ENCODE results near the gene TUBD1.
"Not testable (repeated sequence)": the region's sequence is repeated elsewhere in the genome, so short reads cannot be mapped to it uniquely, and the experiment has no call there.

The TUBD1 gene, protein sequence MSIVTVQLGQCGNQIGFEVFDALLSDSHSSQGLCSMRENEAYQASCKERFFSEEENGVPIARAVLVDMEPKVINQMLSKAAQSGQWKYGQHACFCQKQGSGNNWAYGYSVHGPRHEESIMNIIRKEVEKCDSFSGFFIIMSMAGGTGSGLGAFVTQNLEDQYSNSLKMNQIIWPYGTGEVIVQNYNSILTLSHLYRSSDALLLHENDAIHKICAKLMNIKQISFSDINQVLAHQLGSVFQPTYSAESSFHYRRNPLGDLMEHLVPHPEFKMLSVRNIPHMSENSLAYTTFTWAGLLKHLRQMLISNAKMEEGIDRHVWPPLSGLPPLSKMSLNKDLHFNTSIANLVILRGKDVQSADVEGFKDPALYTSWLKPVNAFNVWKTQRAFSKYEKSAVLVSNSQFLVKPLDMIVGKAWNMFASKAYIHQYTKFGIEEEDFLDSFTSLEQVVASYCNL

DNA sequence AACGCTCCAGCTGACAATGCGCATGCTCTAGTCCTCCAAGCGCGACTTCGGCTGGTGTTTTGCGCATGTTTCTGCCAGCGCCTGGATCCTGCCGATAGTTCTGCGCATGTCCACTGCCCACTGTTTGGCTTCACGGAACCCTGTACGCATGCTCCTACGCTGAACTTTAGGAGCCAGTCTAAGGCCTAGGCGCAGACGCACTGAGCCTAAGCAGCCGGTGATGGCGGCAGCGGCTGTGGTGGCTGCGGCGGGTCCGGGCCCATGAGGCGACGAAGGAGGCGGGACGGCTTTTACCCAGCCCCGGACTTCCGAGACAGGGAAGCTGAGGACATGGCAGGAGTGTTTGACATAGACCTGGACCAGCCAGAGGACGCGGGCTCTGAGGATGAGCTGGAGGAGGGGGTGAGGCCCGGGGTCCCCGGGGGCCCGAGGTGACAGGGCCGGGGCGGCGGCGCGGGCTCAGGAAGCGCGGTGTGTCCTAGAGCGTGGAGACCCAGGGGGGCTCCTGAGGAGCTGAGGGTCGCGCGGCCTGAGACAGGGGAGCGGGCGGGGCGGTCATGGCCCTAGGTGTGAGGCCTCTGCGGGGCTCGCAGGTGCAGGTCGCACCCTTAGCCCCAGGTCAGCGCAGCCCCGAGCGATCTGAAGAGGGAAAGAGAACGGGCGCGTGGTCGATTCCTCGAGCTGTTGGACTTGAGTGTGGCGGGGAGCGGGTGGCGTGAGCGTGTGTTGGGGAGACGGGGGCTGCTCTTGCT lies at the start of gene TUBD1, which contains the start of gene RPS6KB1:
Gene TUBD1 (minus strand): TSS at position 20 of the 752 bp plus-strand sequence. CDS start 1,941 bp downstream, outside the sequence.
Gene RPS6KB1 (plus strand): TSS at position 198 of the 752 bp plus-strand sequence. CDS start 64 bp downstream, at position 262.
- peak; percentile 93 to 97 for DNase-seq (ENCODE audit: low read depth in 2 of 2, low spot score in 1 of 2)

DNA sequence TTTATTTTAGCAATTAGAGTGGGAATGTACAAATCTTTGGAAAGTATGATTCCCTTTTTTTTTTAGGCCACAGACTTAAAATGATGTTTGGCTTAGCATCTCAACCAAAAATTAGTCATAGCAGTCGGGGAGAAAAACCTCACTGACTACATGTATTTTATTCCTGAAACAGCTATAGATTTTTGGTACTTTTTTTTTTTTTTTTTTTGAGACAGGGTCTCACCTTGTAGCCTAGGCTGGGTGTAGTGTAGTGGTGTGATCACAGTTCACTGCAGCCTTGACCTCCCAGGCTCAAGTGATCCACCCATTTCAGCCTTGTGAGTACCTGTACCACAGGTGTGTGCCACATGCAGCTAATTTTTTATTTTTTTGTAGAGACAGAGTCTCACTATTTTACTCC lies 48.4 kb upstream of the TUBD1 start:
- no peak for DNase-seq (ENCODE audit: low read depth in 2 of 2, low spot score in 1 of 2)

GRCh38 chr17:59940697-59941096 lies 48.0 kb upstream of the TUBD1 start:
- DNase-seq (ENCODE audit: low read depth in 2 of 2, low spot score in 1 of 2): not testable (repeated sequence)

- DNase-seq (ENCODE audit: low read depth in 2 of 2, low spot score in 1 of 2): not testable (repeated sequence)
Measured at GRCh38 chr17:59933317-59933716, 40.6 kb upstream of the TUBD1 start.

- not testable (repeated sequence) for DNase-seq (ENCODE audit: low read depth in 2 of 2, low spot score in 1 of 2)
Measured at GRCh38 chr17:59930768-59931167, 38.0 kb upstream of the TUBD1 start.

GRCh38 chr17:59930121-59930520 lies 37.4 kb upstream of the TUBD1 start:
- DNase-seq (ENCODE audit: low read depth in 2 of 2, low spot score in 1 of 2): not testable (repeated sequence)

GRCh38 chr17:59920637-59921036 lies 27.9 kb upstream of the TUBD1 start:
- DNase-seq (ENCODE audit: low read depth in 2 of 2, low spot score in 1 of 2): not testable (repeated sequence)

DNA sequence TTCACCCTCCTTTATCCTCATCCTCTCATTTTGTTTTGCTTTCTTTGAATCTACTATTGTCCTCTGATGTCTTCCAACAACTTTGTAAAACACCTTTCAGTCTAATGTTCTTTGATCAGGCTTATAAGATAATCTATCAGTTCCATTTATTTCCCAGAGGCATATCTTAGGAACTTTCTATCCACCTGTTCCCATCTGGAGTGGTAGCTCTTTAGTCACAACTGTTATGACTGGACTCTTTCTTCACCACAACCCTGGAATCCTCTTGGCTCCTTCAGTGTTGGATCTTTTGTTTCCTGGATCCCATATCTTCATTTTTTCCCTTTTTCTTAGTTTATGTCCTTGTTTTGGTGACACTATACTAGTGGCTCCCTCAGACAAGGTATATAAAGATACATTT lies 23.7 kb upstream of the TUBD1 start:
- no peak for DNase-seq (ENCODE audit: low read depth in 2 of 2, low spot score in 1 of 2)

DNA sequence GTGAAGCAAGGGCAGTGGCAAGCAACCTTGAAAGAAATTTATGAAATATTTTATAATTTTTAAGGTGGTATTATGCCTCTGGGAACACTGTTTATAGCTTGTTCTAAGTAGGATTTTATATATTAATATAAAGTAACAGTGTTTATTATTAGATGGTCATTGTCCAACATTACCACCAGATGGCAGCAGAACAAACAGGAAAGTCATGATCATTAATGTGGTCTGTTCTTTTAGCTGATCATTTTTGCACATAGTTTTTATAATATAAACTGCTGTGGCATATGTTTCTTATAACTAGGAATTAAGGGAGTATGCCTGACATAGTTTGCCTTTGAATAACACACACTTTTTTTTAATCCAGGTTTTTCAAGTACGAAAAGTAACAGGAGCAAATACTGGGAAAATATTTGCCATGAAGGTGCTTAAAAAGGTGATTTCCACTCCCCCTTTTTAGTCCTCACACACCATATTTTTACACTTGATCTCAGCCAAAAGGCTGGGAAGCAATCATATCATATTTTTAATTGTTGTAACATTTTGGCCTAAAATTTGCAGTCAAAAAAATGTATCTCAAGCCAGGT lies 21.6 kb upstream of the TUBD1 start:
- no peak for DNase-seq (ENCODE audit: low read depth in 2 of 2, low spot score in 1 of 2)

DNA sequence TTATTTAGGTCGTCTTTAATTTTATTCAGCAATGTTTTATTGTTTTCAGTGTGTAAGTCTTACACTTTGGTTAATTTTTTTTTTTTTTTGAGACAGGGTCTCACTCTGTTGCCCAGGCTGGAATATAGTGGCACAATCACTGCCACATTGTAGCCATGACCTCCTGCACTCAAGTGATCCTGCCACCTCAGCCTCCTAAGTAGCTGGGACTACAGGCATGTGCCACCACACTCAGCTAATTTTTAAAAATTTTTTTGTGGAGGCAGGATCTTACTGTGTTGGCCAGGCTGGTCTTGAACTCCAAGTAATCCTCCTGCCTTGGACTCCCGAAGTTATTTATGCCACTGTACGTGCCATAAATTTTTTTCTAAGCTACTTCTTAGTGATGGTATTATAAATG lies 14.7 kb upstream of the TUBD1 start:
- no peak for DNase-seq (ENCODE audit: low read depth in 2 of 2, low spot score in 1 of 2)

DNA sequence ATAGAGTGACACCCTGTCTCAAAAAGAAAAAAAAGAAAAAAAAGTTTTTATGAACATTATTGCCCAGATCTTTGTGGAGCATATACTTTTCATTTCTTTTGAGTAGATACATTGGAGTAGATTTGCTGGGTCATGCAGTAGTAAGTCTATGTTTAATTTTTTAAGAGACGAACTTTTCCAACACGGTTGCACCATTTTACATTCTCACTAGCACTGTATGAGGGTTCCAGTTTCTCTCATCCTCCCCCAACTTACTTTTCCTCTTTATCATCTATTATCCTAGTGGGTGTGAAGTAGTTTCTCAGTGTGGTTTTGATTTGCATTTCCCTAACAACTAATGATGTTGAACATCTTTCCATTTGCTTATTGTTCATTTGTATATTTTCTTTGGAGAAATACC lies 10.7 kb upstream of the TUBD1 start:
- no peak for DNase-seq (ENCODE audit: low read depth in 2 of 2, low spot score in 1 of 2)

DNA sequence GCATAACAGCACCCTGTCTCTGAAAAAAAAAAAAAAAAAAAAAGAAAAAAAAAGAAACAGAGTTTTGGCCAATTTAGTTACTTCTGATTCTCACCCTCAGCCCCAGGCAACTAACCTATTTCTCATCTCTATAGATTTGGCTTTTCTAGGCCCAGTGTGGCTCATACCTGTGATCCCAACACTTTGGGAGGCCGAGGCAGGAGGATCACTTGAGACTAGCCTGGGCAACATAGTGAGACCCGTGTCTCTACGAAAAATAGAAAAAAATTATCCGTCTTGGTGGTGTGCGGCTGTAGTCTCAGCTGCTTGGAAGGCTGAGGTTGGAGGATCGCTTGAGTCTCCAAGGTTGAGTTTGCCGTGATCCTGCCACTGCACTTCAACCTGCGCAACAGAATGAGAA lies 8.9 kb upstream of the TUBD1 start:
- no peak for DNase-seq (ENCODE audit: low read depth in 2 of 2, low spot score in 1 of 2)

DNA sequence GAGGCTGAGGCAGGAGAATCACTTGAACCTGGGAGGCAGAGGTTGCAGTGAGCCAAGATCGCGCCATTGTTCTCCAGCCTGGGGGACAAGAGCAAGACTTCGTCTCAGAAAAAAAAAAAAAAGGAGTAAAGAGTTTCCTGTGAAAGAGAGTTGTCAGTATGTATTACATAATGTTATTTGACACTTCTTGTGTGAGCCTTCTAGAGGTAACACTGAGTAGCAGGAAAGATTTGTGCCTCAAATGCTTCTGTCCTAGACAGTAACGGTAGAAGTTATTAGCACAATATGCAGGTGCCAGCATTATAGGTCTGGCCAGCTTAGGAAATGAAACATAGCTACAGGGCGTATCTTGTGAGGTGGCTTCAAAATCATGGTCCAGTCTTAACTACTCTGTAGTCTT lies 6.4 kb upstream of the TUBD1 start:
- DNase-seq (ENCODE audit: low read depth in 2 of 2, low spot score in 1 of 2): no peak

DNA sequence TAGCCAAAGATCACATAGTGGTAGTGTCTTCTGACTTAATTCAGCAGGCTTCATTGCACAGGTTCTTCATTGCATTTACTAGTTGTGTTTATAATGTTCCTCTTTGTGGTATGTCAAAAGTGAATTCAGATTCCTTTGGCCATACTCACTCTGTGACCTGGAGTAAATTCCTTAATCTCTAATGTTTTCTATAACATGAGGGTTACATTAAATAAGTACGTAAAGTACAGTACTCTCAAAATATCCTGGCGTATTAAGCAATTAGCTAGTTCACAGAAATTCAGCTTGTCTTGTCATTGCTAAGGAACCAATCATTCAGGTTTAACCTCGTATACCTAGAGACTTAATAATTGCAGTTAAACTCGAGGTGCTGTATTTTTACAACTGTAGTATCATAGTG lies 4.3 kb upstream of the TUBD1 start:
- no peak for DNase-seq (ENCODE audit: low read depth in 2 of 2, low spot score in 1 of 2)

- no peak for DNase-seq (ENCODE audit: low read depth in 2 of 2, low spot score in 1 of 2)
Measured at GRCh38 chr17:59893676-59894100, 945 bp upstream of the TUBD1 start.

DNA sequence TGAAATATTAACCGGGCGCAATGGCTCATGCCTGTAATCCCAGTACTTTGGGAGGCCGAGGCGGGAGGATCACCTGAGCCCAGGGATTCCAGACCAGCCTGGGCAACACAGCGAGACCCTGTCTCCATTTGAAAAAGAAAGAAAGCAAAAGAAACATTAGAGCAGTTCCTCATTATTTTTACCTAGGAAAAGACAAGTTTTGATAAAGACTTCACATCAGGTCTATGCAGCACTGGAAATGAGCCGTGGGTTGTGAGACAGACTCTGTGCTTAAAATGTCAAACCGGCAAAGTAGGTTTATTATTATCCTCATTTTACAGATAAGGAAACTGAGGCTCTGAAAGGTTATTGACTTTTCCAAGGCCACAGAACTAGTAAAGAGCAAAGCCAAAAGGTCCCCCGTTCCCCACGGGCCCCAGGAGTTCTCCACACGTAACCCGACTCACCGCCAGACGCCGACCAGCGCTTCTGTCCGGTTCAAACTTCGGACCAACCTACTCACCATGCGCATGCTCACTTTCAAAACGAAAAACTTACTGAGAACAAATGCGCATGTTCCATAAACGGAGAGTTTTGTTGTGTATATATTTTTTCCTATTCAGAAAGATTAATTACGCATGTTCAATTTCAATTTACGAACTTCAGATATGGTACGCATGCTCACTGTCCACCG lies 356 bp downstream of the TUBD1 start:
- no peak for DNase-seq (ENCODE audit: low read depth in 2 of 2, low spot score in 1 of 2)

DNA sequence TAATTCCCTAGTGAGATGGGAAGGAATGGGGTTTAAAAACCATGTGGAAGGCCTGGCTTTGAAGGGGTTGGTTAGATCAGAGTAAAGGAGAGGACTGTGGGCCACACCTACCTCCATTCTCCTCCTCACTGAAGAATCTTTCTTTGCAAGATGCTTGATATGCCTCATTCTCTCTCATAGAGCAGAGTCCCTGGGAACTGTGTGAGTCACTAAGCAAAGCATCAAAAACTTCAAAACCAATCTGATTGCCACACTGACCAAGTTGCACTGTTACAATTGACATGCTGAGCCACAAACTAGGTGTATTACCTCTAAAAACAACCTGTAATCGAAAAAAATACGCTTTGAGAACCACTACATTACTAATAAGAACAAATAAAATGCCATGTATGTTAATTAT lies 2.0 kb downstream of the TUBD1 start:
- DNase-seq (ENCODE audit: low read depth in 2 of 2, low spot score in 1 of 2): no peak

DNA sequence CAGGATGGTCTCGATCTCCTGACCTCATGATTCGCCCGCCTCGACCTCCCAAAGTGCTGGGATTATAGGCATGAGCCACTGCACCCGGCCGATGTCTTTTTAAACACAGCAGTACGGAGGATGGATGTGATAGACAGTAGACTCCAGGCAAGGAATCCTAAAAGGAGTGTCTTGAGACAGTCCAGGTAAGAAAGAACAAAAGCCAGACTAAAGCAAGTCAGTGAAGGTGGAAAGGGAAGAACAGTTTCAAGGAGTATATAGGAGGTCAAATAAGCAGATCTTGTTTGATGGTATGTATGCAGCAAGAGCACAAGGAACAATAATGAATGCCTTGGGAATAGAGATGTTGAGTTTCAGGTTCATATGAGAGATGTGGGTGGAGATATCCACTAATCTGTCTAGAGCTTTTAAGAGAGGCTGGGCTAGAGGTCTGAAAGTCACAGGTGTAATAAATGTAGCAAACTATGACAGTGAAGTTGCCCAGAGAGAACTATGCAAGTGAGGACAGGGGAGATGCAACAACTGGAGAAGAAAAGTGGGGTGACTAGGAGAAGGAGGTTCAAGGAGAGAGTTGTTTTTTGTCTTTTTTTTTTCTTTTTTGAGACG lies 4.5 kb downstream of the TUBD1 start:
- no peak for DNase-seq (ENCODE audit: low read depth in 2 of 2, low spot score in 1 of 2)

DNA sequence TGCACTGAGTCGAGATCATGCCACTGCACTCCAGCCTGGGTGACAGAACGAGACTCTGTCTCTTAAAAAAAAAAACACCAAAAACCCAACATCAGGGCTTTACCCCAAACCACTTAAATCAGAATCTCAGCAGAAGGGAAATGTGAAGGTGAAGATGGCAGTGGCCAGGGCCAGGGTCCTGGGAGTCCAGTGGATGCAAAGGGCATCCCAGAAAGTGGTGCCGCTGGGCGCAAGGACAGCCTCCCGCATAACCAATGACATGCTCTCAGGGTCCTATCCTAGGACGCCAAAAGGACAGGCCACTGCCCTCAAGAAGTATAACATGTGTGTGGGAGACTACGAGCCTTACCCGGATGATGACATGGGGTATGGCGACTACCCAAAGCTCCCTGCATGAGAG lies 7.9 kb downstream of the TUBD1 start:
- DNase-seq (ENCODE audit: low read depth in 2 of 2, low spot score in 1 of 2): no peak

DNA sequence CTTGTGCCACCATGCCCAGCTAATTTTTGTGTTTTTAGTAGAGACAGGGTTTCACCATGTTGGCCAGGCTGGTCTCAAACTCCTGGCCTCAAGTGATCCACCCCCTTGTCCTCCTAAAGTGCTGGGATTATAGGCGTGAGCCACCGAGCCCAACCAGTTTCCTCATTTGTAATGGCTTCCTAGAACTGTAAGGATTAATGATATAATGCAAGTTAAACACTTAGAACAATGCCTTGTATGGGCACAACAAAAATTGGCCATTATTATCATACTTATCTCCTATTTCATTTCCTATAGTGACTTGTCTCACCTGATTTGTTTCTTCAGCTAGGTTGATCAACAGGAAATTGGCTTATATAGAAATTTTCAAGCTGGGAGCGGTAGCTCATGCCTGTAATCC lies 14.1 kb downstream of the TUBD1 start:
- no peak for DNase-seq (ENCODE audit: low read depth in 2 of 2, low spot score in 1 of 2)

DNA sequence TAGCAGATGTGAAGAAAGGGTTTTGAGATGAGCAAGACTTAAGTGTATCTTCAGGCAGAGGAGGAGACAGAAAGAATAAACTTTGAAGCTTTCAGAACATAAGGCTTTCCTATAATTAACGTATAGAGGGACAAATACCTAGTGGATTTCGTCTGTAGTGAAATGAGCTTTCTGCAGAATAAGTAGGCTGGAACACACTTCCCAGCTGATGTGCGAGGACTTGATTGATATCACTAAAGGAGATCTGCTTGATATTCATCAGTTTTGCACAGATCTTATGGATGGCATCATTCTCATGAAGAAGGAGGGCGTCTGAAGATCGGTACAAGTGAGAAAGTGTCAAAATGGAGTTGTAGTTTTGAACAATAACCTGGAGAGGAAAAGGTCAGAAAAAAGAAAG lies 14.8 kb downstream of the TUBD1 start:
- DNase-seq (ENCODE audit: low read depth in 2 of 2, low spot score in 1 of 2): no peak

Data from stimulated activated CD8-positive, alpha-beta memory T cell treated with anti-CD3 and anti-CD28 coated beads, Interleukin-4, amount 100 ng/mL, for 1 hour (primary cell).